GM23338 (cell line): Measurements from ENCODE around the gene RIC8B.

Experiments used
- CTCF ChIP-seq, 2 experiments: fragments of 200-600 bp in 1 of 2; sonication (generic) in 1 of 2; conservative IDR thresholded peaks; 2 replicates each; pipeline versions ENCODE4 v1.5.1 to v1.6.1; 2016 to 2017; ENCODE audit warnings: antibody characterized with exemption in 2 of 2, low read depth in 2 of 2, mild to moderate bottlenecking in 2 of 2, moderate library complexity in 1 of 2
- EZH2 ChIP-seq: fragments of 200-600 bp; sonication (generic); IDR thresholded peaks from one replicate; pipeline ENCODE4 v1.8.0; 2017; ENCODE audit warnings: antibody characterized with exemption, mild to moderate bottlenecking, low read depth; ENCODE audit not compliant: unreplicated experiment
- EZH2phosphoT487 ChIP-seq: fragments of 200-600 bp; sonication (generic); IDR thresholded peaks from one replicate; pipeline ENCODE4 v1.8.1; 2018; ENCODE audit warnings: antibody characterized with exemption; ENCODE audit not compliant: unreplicated experiment
- POLR2AphosphoS5 ChIP-seq: IDR thresholded peaks from 2 replicates; pipeline ENCODE4 v1.6.1; 2016; ENCODE audit warnings: antibody characterized with exemption, low read depth

GRCh38 chr12:106845902-106846301, 71.4 kb downstream of the RIC8B start:
- TF ChIP-seq CTCF (conservative IDR thresholded peaks at IDR 0.05; ENCODE audit: low read depth in 2 of 2) (no peak), EZH2 (no peak), EZH2phosphoT487 (no peak), POLR2AphosphoS5 (no peak)
